ENCODE measurements around the gene ZC3H12D.

The ZC3H12D gene

GRCh38 chr6:149440735-149441671 is 43.8 kb downstream of the ZC3H12D start:
- DNase-seq = no peak

DNA sequence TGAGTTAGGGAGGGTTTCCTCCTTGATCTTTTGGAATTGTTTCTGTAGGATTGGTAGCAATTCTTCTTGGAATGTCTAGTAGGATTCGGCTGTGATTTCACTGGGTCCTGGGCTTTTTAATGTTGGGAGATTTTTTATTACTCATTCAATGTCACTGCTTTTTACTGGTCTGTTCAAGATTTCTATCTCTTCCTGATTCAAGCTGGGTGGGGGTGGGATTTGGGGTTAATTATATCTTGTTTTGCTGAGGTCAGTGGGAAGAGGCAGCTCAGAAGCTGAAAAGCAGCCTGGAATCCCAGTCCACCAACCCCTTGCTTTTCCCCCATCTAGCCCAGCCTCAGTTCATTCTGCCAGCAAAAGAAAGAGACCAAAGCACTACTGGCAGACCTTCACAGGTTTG is 45.2 kb downstream of the ZC3H12D start:
- DNase-seq = no peak

- peak in 1 of 2 donors; percentile 39 for DNase-seq
Observed at GRCh38 chr6:149438855-149439254, 46.0 kb downstream of the ZC3H12D start.

GRCh38 chr6:149437212-149437611 is 47.6 kb downstream of the ZC3H12D start:
- DNase-seq = no peak

GRCh38 chr6:149436647-149437046 is 48.2 kb downstream of the ZC3H12D start:
- DNase-seq = no peak

DNA sequence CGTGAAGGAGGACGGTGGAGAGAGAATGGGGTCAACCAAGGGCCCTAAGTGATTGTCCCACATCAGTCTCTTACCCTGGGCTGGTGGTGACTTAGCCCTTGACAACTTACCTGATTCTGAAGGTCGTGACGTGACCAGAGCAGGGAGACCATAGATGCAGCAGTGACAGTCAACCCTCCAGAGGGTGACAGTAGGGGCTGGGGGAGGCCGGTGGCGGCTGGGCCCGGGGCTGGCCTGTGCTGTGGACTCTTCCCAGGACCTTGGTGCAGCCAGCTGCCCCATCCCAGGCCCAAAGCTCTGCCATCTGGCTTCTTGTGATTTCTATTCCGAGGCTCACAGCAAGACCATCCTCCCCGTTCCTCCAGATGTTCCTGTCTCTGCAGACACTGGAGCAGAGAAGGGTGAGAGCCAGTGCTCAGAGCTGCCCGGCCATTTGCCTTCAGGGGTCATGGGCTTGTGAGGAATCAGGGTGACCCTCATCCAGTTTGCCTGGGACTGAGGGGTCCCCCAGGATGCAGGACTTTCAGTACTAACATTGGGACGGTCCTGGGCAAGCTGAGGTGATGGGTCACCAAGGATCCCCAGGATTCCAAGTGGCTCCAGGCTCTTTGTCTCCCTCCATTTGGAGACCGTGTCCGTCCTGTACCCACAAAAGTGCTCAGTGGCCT is 48.8 kb downstream of the ZC3H12D start:
- DNase-seq = no peak

GRCh38 chr6:149433881-149434280 is 50.9 kb downstream of the ZC3H12D start:
- DNase-seq = no peak

GRCh38 chr6:149433405-149433804 is 51.4 kb downstream of the ZC3H12D start:
- no peak for DNase-seq

- peak; percentile 71 to 76 for DNase-seq
Observed at GRCh38 chr6:149431905-149432775, 52.7 kb downstream of the ZC3H12D start.

- DNase-seq = no peak
Observed at GRCh38 chr6:149429427-149430360, 55.1 kb downstream of the ZC3H12D start.

DNA sequence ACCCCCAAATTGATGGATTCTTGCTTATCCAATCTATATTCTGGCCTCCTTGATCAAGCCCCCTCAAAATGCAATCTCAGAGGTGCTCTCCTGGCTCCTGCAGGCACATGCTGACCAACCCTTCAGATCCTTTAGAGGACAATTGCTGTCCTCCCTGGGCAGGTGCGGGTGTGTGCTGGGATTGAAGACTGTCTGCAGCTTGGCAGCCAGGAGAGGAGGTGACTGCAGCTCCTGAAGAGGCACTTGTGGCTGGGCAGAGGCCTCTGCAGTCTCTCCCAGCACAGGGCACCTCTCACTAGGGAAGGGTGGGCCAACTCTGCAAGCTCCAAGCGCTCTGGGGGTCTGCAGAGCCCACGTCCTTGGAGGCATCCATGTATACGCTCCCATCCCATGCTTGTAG is 56.2 kb downstream of the ZC3H12D start:
- DNase-seq = no peak

- DNase-seq = no peak
Observed at GRCh38 chr6:149425754-149426153, 59.1 kb downstream of the ZC3H12D start.

DNA sequence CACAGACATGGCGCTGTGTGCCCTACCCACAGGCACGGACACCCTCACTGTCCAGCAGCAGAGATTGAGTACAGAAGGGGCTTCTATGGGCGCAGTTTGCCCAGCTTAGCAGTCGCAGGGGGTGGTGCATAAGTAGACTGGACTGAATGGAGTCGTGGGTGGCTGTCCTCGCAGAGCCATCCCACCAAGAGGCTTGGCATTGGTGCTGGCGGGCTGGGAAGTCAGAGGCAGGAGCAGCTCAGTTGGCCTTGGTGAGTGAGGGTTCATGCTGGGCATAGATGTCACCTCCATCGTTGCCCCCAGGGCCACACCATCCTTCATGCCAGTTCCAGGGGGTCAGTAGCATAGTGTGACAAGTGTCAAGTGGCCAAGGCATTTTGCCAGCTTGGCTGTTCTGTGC is 59.6 kb downstream of the ZC3H12D start:
- no peak for DNase-seq

DNA sequence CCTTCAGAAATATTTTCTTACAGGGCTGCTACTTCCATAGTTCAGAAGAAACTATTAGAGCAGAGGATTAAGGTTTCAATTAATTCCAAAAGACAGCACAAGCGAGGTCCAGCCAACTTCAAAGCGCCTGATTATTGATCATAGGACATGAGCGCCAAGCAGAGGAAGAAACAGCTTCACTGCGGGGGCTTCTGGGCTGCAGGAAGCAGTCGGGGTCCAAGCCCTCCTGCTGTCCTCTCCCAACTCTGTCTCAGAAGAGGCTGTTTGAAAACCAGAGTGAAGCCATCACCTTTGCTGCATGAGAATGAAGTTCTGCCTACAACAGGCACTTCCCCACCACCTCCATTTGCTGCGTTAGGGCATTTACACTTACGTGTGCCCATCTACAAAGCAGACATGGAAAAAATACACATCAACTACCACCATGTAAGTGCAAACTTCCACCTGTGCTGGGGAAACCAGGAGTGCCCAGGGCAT is 60.8 kb downstream of the ZC3H12D start:
- no peak for DNase-seq

DNA sequence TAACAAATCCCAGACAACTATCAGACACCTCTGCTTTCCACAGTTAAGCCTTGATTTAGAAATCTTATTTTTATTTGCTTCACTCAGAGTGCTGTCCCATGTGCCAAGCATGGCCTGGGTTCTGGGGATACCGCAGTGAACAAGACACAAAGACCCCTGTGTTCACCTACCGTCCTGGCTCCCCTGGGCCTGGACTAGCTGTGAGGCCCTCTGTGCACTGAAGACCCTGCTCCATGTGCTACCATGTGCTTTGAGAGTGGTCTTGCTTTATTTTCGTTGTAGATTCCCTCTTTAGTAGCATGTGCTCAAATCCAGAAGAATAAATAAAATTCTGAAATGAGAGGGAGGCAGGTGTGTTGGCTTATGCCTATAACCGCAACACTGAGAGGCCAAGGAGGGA is 62.2 kb downstream of the ZC3H12D start:
- no peak for DNase-seq

- DNase-seq = no peak
Observed at GRCh38 chr6:149421132-149421531, 63.7 kb downstream of the ZC3H12D start.

DNA sequence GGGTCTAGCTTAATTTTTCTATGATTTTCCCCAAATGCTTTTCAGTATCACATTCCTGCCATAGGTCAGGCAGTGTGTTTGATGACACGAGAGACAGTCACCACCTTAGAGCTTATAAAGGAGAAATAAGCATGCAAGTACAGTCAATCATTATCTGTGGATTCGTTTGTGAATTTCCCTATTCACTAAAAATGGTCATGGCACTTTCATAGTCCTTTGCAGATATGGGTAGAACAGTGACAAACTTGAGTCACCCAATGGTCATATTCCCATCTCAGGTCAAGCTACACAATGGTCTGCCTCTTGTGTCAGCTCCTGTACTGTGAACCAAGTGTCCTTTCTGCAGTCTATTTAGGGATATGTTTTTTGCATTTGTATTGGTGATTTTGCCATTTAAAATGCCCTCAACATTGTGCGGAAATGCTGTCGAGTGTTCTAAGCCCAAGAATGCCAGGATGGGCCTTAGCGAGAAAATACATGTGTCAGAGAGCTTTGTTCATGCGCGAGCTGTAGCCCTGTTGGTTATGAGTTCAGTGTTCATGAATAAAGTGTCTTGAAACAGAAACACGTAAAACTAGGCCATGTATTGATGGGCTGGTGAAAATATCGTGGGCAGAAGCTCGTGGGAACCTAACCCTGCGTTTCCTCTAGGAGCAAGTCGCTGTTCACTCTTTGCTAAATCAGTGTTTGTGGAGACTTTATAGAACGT is 65.0 kb downstream of the ZC3H12D start:
- no peak for DNase-seq

DNA sequence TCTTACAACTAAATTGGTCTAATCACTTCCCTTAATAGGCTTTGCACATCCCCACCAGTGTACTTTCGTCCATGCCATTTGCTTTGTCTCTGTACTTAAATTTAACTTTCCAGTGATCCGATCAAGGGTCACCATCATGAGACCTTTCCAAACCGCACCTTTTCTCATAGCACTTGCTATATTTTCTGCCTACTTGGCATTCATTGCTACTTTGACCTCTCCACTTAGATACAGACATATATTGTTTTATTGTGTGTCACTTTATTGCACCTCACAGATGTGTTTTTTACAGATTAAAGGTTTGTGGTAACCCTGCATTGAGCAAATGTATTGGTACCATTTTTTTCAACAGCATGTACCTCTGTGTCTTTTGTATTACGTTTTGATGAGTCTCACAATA is 70.0 kb downstream of the ZC3H12D start:
- no peak for DNase-seq

DNA sequence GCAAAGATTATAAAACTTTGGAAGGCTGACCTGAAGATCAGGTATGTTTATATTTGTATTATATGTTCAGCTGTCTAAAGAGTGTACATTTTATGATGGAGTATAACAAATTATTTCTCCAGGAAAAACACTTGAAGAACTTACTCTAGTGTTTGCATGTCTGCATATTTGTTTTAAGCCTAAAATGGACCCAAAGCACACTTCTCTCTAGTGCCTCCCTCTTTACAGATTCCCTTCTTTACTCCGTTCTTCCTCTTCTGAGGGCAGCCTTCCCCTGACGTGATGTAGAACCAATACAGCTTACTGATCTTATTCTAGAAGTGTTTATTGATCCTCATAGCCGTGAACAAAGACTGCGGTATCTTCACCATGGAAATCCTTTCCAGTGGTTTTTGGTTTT is 70.8 kb downstream of the ZC3H12D start:
- DNase-seq = no peak

- DNase-seq = no peak
Observed at GRCh38 chr6:149410557-149410956, 74.3 kb downstream of the ZC3H12D start.

DNA sequence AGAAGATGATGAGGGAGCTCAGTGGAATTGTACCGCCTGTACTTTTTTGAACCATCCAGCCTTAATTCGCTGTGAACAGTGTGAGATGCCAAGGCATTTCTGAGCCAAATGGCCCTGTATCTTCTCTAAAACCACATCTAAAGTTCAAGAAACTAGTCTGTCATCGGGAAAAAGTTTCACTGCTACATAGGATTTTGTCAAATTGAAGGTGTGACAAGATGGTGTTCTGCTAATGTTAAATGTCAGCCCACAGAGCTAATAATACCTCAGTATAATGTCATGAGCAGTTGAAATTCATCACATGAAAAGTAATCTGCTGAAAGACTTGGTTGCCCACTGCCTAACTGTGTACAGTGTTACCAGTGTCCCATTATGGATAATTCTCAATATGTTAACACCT is 75.2 kb downstream of the ZC3H12D start:
- no peak for DNase-seq

Data from bone marrow (tissue), 2 donors.